HL-60/S4 treated with phorbol 12-myristate 13-acetate at 8.2 ng/mL for 4 days and 3 days (cell line): Measurements from ENCODE around the gene DAPP1.
"Not testable (repeated sequence)": the region's sequence is repeated elsewhere in the genome, so short reads cannot be mapped to it uniquely, and the experiment has no call there.

Experiments
- in situ Hi-C: fragments of 300-500 bp; cut with MboI; formaldehyde crosslinking; loops from 2 replicates; pipeline ENCODE4 v1.15.0; 2022; ENCODE audit warnings: low sequenced_read_pairs

The DAPP1 gene

DNA sequence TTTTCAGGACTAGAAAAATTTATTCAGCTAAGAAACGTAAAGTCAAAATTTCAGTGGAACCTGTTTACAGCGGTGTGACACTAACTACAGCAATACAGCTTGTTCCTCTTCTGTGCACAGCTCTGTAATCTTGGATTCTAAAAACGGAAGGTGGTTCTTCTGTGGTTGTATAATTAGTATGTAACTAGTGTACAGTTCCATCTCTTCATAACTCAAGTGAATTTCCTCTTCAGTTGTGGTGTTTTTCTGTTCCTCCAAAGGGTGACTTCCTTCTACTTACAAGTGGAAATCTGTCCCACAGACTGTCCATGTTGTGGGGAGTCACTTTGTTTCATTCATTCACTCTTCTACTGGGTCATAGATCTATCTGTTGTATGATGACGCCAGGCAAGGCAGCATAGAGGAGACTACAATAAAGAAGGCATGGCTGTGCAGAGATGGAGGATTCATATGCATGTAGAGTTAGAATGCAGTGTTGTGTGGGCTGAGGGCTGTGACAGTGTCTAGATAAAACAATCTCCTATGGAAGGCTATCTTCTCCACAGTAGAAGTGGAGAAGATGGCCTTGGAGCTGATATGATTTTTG is 5.4 kb downstream of the DAPP1 start:
- in situ Hi-C loops: loop anchor here (25.0 kb wide), 1 partner anchor 260 kb away; the partner anchor contains the start of genes MTTP and TRMT10A

DNA sequence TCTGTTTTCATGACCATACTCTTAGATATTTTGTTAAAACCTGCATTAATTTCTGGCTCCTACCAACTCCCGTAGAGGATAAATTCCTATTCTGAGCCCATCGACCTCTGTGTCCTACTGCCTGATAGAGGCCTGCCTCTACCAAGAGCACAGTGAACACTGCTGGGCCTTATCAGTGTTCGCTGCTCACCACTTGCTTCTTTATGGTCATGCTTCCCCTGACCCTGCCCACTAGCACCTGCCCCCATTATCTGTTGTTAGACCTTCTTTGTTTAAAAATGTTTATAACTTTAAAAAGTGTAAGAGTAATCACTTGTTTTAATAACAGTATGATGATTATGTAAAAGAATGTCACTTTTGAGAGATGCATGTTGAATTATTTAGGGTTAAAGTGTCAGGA is 6.1 kb downstream of the DAPP1 start:
- in situ Hi-C loops: loop anchor here (25.0 kb wide), 1 partner anchor 260 kb away; the partner anchor contains the start of genes MTTP and TRMT10A

- in situ Hi-C loops: loop anchor here (25.0 kb wide), 1 partner anchor 262 kb away; the partner anchor contains the start of genes MTTP and TRMT10A
Measured at GRCh38 chr4:99824070-99824599, 7.5 kb downstream of the DAPP1 start.

- in situ Hi-C loops: no loop called here
Measured at GRCh38 chr4:99825272-99825671, 8.6 kb downstream of the DAPP1 start.

- in situ Hi-C loops: no loop called here
Measured at GRCh38 chr4:99826016-99826415, 9.4 kb downstream of the DAPP1 start.

DNA sequence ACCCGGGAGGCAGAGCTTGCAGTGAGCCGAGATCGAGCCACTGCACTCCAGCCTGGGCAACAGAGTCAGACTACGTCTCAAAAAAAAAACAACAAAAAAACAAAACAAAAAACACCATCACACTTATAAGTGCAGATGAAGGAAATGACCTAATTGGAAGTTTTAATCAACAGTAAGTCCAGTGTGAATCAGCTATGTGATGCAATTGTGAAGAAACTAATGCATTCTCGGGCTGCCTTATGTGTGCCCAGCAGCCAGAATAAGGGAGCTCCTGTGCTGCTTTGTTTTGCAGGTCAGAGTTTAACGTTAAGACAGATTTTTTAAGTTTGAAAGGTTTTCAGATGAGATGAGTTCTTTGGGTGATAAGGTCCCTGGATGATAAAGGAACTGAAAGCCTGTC is 10.8 kb downstream of the DAPP1 start:
- in situ Hi-C loops: no loop called here

- in situ Hi-C loops: no loop called here
Measured at GRCh38 chr4:99827857-99828256, 11.2 kb downstream of the DAPP1 start.

- in situ Hi-C loops: no loop called here
Measured at GRCh38 chr4:99828477-99828876, 11.8 kb downstream of the DAPP1 start.

DNA sequence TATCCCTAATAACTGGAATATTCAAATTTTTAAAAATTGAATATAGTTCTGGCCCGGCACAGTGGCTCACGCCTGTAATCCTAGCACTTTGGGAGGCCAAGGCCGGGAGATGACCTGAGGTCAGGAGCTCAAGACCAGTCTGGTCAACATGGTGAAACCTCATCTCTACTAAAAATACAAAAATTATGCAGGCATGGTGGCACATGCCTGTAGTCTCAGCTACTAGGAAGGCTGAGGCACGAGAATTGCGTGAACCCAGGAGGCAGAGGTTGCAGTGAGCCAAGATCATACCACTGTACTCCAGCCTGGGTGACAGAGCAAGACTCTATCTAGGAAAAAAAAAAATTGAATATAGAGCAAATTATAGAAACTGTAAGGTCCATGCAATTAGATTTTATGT is 13.4 kb downstream of the DAPP1 start:
- in situ Hi-C loops: not testable (repeated sequence)

- in situ Hi-C loops: no loop called here
Measured at GRCh38 chr4:99832321-99832720, 15.7 kb downstream of the DAPP1 start.

- in situ Hi-C loops: no loop called here
Measured at GRCh38 chr4:99832758-99833157, 16.1 kb downstream of the DAPP1 start.

DNA sequence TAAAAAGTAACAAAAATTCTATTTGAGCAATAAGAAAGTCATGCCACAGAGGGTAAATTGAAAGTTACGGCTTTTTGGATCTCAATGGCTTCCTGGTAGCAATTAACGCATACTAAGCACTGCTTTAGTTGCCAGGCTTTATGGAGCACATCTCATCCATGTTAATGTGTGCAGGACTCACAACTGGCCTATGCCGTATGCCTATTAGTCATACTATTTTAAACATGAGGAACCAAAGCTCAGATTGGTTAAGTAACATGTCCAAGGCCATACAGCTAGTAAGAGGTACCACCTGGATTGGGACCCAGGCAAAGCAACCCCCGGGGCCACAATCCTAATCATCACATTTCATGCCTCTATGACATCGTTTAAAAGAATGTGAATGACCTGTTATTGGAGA is 17.1 kb downstream of the DAPP1 start:
- in situ Hi-C loops: no loop called here

DNA sequence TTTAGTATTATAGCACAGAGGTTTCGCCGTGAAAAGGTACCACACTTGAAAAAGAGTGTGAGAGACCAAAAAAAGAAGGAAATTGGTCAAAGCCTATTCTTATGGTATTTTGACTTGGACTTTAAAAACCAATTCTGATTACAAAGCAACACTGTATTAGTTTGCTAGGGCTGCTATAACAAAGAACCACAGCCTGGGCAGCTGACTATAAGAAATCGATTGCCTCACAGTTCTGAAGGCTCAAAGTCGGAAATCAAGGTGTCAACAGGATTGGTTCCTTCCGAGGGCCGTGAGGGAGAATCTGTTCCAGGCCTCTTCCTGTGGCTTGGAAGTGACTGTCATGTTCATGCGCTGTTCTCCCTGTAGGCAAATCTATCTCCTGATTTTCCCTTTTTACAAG is 17.9 kb downstream of the DAPP1 start:
- in situ Hi-C loops: no loop called here

GRCh38 chr4:99835942-99836341 is 19.3 kb downstream of the DAPP1 start:
- in situ Hi-C loops: no loop called here

DNA sequence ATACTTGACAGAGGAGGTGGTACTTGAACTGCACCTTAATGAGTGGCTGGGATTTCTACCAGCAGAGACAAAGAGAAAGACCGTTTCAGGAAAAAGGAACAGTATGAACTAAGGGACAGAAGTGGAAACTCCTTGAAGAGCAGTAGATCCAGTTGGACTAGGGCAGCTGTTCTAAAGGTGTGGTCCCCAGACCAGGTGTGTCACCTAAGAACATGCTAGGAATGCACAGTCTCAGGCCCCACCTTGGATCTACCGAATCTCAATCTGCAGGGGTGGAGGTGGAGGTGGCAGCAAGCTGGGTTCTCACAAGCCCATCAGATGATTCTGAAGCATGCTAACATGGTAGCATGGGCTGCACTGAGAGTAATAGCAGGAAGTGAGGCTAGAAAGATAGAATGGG is 22.3 kb downstream of the DAPP1 start:
- in situ Hi-C loops: no loop called here

DNA sequence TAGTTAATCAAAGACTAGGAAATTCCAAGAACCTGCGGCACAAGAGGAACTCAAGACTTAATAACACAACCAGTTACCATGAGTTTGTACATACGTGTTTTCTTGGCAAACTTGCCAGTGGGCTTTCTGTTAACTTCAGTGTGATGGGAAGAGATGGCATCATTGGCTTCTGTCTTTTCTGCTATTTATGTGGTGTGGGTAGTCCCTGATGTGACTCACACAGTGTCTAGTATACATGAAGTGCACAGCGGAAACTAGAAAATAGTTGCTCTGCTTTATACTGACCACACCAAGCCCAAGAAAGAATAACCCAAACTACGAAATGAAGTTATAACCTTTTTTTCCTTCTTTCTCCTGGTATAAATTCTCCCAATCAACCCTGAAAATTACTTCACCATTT is 24.5 kb downstream of the DAPP1 start:
- in situ Hi-C loops: no loop called here

DNA sequence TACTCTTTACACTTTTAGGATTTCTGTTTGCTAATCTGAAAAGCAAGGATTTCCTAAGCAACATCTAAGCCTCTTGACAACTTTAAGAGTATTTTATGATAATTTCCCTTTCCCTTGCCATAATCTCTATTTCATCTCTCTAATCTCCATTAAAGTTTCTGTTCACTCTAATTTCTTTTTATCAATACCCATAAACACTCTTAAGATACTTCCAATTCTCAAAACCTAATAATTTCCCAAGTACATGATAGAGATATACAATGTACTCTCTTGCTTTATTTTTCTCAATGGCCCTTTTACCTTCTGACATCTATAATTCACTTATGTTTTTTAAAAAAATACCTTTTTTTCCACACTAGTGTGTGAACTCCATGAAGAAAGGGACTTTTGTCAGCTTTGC is 26.8 kb downstream of the DAPP1 start:
- in situ Hi-C loops: no loop called here

DNA sequence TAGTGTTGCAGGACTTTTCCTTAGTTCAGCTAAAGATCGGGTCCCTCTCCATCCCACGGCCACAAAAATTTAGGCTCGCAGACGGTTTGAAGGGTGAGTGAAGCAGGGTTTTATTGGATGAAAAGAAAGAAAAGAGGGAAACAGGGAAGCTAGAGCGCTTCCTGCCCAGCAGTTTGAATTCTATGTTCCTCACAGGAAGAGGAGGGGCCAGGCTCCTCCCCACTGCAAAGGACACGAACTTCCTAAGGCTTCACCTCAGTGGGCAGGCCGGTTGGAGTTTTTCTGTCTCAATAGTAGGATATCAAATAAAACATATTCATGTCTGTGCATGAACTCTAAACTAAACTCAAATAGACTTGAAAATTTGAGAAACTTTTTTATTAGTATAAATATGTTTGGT is 27.4 kb downstream of the DAPP1 start:
- in situ Hi-C loops: no loop called here

DNA sequence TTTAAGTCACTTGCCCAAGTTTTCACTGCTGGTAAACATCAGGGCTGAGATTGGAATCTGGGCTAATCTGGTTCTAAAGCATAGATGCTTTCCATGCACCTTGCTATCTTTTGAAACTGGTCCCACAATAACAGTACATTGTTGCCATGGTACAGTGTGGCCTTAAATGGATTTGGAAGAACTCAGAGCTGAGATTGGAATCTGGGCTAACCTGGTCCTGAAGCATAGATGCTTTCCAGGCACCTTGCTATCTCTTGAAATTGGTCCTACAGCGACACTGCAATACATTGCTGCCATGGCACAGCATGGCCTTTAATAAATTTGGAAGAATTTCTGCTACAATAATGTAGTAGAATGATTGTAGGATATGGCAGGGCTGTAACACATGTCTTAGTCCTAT is 28.6 kb downstream of the DAPP1 start:
- in situ Hi-C loops: no loop called here

GRCh38 chr4:99845708-99846469 is 29.3 kb downstream of the DAPP1 start:
- in situ Hi-C loops: no loop called here

GRCh38 chr4:99846891-99847290 is 30.3 kb downstream of the DAPP1 start:
- in situ Hi-C loops: no loop called here

- in situ Hi-C loops: no loop called here
Measured at GRCh38 chr4:99847362-99847976, 30.8 kb downstream of the DAPP1 start.
